Astrocyte (in vitro differentiated cells and primary cell): ENCODE data around the gene EFNB3. TPM values are rescaled to one million over a fixed set of nuclear protein-coding genes. Genes with fewer than 3 reads are reported as not detected.

Experiments
- DNase-seq: peaks from one replicate; pipeline ENCODE4 v3.0.0-alpha.2; 2010; ENCODE audit warnings: low read depth
- FAIRE-seq: peaks from 2 replicates; lab custom pipeline; 2011; peaks lifted over from hg19 to GRCh38; lab: Jason Lieb, UNC
- H2AFZ ChIP-seq: 2 replicates; pipeline ENCODE4 v1.6.0; 2012; ENCODE audit warnings: low read depth, low read length, inconsistent platforms
- H3K27ac ChIP-seq: 2 replicates; pipeline ENCODE4 v1.5.1; 2011; ENCODE audit warnings: low read depth, low read length, inconsistent platforms
- H3K27me3 ChIP-seq: 2 replicates; pipeline ENCODE4 v1.6.0; 2011; ENCODE audit warnings: low read length, inconsistent platforms; ENCODE audit not compliant: insufficient read depth
- H3K36me3 ChIP-seq: 2 replicates; pipeline ENCODE4 v1.5.1; 2011; ENCODE audit warnings: low read length, inconsistent platforms; ENCODE audit not compliant: insufficient read depth
- H3K4me1 ChIP-seq: 2 replicates; pipeline ENCODE4 v1.5.1; 2011; ENCODE audit warnings: low read length, inconsistent platforms; ENCODE audit not compliant: insufficient read depth
- H3K4me2 ChIP-seq: 2 replicates; pipeline ENCODE4 v1.6.0; 2012; ENCODE audit warnings: low read length, inconsistent platforms
- H3K4me3 ChIP-seq: 2 replicates; pipeline ENCODE4 v1.5.1; 2011; ENCODE audit warnings: low read depth, mild to moderate bottlenecking, low read length, inconsistent platforms; ENCODE audit not compliant: insufficient read depth
- H3K79me2 ChIP-seq: 2 replicates; pipeline ENCODE4 v1.6.0; 2012; ENCODE audit warnings: mild to moderate bottlenecking, low read length, inconsistent platforms; ENCODE audit not compliant: insufficient read depth
- H3K9ac ChIP-seq: 2 replicates; pipeline ENCODE4 v1.6.0; 2012; ENCODE audit warnings: mild to moderate bottlenecking, low read length, inconsistent platforms
- H3K9me3 ChIP-seq: 2 replicates; pipeline ENCODE4 v1.5.1; 2012; ENCODE audit warnings: low read depth, mild to moderate bottlenecking, low read length, inconsistent platforms; ENCODE audit not compliant: insufficient read depth
- H4K20me1 ChIP-seq: 2 replicates; pipeline ENCODE4 v1.6.0; 2012; ENCODE audit warnings: low read length, inconsistent platforms; ENCODE audit not compliant: insufficient read depth
- H3K27ac Mint-ChIP-seq: one replicate; pipeline ENCODE4 v1.8.0; 2021; ENCODE audit warnings: mild to moderate bottlenecking, mixed read lengths; ENCODE audit not compliant: unreplicated experiment
- H3K27me3 Mint-ChIP-seq: one replicate; pipeline ENCODE4 v1.8.0; 2021; ENCODE audit warnings: low read depth, mixed read lengths; ENCODE audit not compliant: unreplicated experiment
- H3K36me3 Mint-ChIP-seq: one replicate; pipeline ENCODE4 v1.8.0; 2021; ENCODE audit warnings: low read depth, mixed read lengths; ENCODE audit not compliant: unreplicated experiment
- H3K4me1 Mint-ChIP-seq: one replicate; pipeline ENCODE4 v1.8.0; 2021; ENCODE audit warnings: low read depth, mixed read lengths; ENCODE audit not compliant: unreplicated experiment
- H3K4me3 Mint-ChIP-seq: one replicate; pipeline ENCODE4 v1.8.0; 2021; ENCODE audit warnings: mild to moderate bottlenecking, moderate library complexity, mixed read lengths; ENCODE audit not compliant: unreplicated experiment
- H3K9me3 Mint-ChIP-seq: one replicate; pipeline ENCODE4 v1.8.0; 2021; ENCODE audit warnings: mild to moderate bottlenecking, mixed read lengths; ENCODE audit not compliant: unreplicated experiment
- CTCF ChIP-seq: IDR thresholded peaks from 2 replicates; pipeline ENCODE4 v1.5.1; 2011; ENCODE audit warnings: low read depth, mild to moderate bottlenecking, inconsistent platforms, low read length, moderate library complexity; ENCODE audit not compliant: insufficient read depth
- EZH2 ChIP-seq: IDR thresholded peaks from 2 replicates; pipeline ENCODE4 v1.6.1; 2012; ENCODE audit warnings: mild to moderate bottlenecking, low read length, inconsistent platforms; ENCODE audit not compliant: insufficient read depth
- total RNA-seq: library from RNA; stranded (reverse); gene quantifications from 2 replicates; pipeline ENCODE4 v1.2.1, GENCODE V29; 2021

Gene EFNB3
- total RNA-seq, 1 donor from 2014 or later: 7.0 TPM

DNA sequence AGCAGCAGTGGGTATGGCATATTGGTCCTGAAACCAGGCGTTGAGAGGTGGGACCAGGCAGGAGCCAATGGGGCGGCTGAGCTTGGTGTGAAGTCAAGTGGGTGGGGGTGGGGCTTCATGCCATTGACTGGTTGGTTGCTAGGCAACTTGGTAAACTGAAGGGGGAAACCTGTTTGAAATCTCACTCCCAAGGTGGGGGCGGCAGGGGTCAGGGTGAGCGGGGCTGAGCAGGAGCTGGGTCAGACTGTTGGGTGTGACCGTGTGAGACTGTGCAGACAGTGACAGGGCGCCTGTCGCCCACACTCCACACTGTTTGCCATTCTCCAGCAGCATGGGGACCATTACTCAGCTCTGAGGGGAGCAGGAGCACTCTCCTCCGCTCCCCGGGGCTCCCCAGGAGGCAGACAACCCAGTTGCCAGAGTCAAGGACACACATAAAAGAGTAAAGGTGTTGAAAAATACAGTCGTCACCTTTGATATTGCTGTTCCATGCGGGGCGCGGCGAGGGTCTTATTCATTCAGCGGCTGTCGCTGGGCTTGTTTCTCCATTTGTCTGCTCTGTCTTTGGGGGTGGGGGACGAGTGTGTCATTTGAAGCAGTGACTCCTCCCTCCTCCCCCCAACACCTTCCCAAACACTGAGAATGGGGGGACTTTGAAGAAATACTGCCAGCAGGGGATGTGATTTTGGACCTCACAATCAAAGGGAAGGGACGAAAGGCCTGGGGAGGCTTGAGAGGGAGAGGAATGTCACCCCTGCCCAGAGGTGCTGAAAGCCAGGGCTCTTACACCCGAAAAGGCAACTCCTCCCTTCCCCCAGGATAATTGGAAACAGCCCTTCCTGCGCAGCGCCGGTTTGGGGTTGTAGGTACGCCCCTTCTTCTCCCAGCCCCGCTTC is 1.2 kb upstream of the EFNB3 start:
- no peak for TF ChIP-seq EZH2
- no peak for TF ChIP-seq CTCF
- Mint-ChIP-seq H3K9me3 (peaks cover 2% of the 10 kb centered on the region), H3K27me3 (peaks cover 12% of the 10 kb centered on the region), H3K4me1 (peaks cover 11% of the 10 kb centered on the region), H3K36me3 (peaks cover 3% of the 10 kb centered on the region), H3K4me3 (peak overlapping the region; percentile 86), H3K27ac (peak overlapping the region; percentile 86)
- H3K4me3 ChIP-seq: no peak overlapping the region
- peak; percentile 26 for DNase-seq
- peaks cover 4% of the 10 kb centered on the region for H4K20me1 ChIP-seq
- H3K9ac ChIP-seq: peak overlapping the region; percentile 23
- H3K4me2 ChIP-seq: peak overlapping the region; percentile 86
- H3K79me2 ChIP-seq: no peaks in the 10 kb centered on the region
- H2AFZ ChIP-seq: no peak overlapping the region
- no peaks in the 10 kb centered on the region for H3K36me3 ChIP-seq
- H3K4me1 ChIP-seq: peaks cover 12% of the 10 kb centered on the region
- H3K27me3 ChIP-seq: peaks cover 25% of the 10 kb centered on the region
- no peak for FAIRE-seq
- H3K27ac ChIP-seq: no peak overlapping the region
- H3K9me3 ChIP-seq: no peaks in the 10 kb centered on the region

GRCh38 chr17:7705269-7706255 is 560 bp downstream of the EFNB3 start:
- Mint-ChIP-seq H3K4me1 (peaks cover 11% of the 10 kb centered on the region), H3K4me3 (peak overlapping the region; percentile 81), H3K9me3 (peaks cover 2% of the 10 kb centered on the region), H3K27ac (peak overlapping the region; percentile 44), H3K36me3 (peaks cover 2% of the 10 kb centered on the region), H3K27me3 (peaks cover 12% of the 10 kb centered on the region)
- no peak for DNase-seq
- Histone ChIP-seq H3K9me3 (no peaks in the 10 kb centered on the region), H3K4me1 (peaks cover 16% of the 10 kb centered on the region), H3K79me2 (no peaks in the 10 kb centered on the region), H3K4me3 (peak overlapping the region; percentile 47), H4K20me1 (peaks cover 4% of the 10 kb centered on the region), H3K4me2 (peak overlapping the region; percentile 86), H3K27ac (no peak overlapping the region), H3K9ac (peak overlapping the region; percentile 23), H2AFZ (no peak overlapping the region), H3K27me3 (peaks cover 25% of the 10 kb centered on the region), H3K36me3 (no peaks in the 10 kb centered on the region)
- no peak for TF ChIP-seq CTCF
- peak; percentile 35 for TF ChIP-seq EZH2
- FAIRE-seq: no peak
